Erythroblast (primary cell): ENCODE data around the gene HAGHL.

Experiments used
- GATA1 ChIP-seq: IDR thresholded peaks from 2 replicates; pipeline ENCODE4 v1.6.1; 2011; ENCODE audit warnings: low read depth, mild to moderate bottlenecking, control low read depth, low read length, moderate library complexity
- POLR2A ChIP-seq: IDR thresholded peaks from 2 replicates; pipeline ENCODE4 v1.6.1; 2011; ENCODE audit warnings: mild to moderate bottlenecking, low read length

GRCh38 chr16:722835-723633, 3.9 kb upstream of the HAGHL start:
- TF ChIP-seq POLR2A (no peak), GATA1 (no peak)
